DND-41 (cell line): ENCODE results near the gene ALDH1A1.

Experiments used
- EZH2 ChIP-seq: IDR thresholded peaks from 3 replicates; pipeline ENCODE4 v1.6.1; 2012; ENCODE audit warnings: borderline replicate concordance, low read depth, mild to moderate bottlenecking, moderate library complexity, low read length, inconsistent platforms; ENCODE audit not compliant: severe bottlenecking
- TF ChIP-seq, protein P1 (sequence below): IDR thresholded peaks from 2 replicates; pipeline ENCODE4 v1.5.1; 2012; ENCODE audit warnings: borderline replicate concordance, low read length, moderate library complexity, mild to moderate bottlenecking; ENCODE audit not compliant: poor library complexity, severe bottlenecking; ENCODE audit errors: extremely low read depth

- TF ChIP-seq, protein P1, sequence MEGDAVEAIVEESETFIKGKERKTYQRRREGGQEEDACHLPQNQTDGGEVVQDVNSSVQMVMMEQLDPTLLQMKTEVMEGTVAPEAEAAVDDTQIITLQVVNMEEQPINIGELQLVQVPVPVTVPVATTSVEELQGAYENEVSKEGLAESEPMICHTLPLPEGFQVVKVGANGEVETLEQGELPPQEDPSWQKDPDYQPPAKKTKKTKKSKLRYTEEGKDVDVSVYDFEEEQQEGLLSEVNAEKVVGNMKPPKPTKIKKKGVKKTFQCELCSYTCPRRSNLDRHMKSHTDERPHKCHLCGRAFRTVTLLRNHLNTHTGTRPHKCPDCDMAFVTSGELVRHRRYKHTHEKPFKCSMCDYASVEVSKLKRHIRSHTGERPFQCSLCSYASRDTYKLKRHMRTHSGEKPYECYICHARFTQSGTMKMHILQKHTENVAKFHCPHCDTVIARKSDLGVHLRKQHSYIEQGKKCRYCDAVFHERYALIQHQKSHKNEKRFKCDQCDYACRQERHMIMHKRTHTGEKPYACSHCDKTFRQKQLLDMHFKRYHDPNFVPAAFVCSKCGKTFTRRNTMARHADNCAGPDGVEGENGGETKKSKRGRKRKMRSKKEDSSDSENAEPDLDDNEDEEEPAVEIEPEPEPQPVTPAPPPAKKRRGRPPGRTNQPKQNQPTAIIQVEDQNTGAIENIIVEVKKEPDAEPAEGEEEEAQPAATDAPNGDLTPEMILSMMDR: no peak
- TF ChIP-seq EZH2: no peak
These were observed 52.9 kb downstream of the ALDH1A1 start for GRCh38 chr9:72899734-72900477.
